IPS DF 4.7 (cell line): ENCODE data around the gene DDX56.

Source experiments
- DNase-seq: peaks from one replicate; pipeline ENCODE4 v3.0.0-alpha.2; 2013; ENCODE audit warnings: low spot score; ENCODE audit errors: extremely low read depth

Gene DDX56

GRCh38 chr7:44535348-44536064, 38.2 kb downstream of the DDX56 start:
- no peak for DNase-seq

- peak; percentile 41 for DNase-seq
These were observed 39.2 kb downstream of the DDX56 start for GRCh38 chr7:44534501-44534900.

- no peak for DNase-seq
These were observed 39.6 kb downstream of the DDX56 start for GRCh38 chr7:44534087-44534486.

- no peak for DNase-seq
These were observed 40.2 kb downstream of the DDX56 start for GRCh38 chr7:44533301-44534055.

- DNase-seq, result no peak
These were observed 42.0 kb downstream of the DDX56 start for GRCh38 chr7:44531421-44532380.

GRCh38 chr7:44530990-44531389, 42.7 kb downstream of the DDX56 start:
- no peak for DNase-seq

- DNase-seq, result no peak
These were observed 48.8 kb downstream of the DDX56 start for GRCh38 chr7:44524811-44525388.

GRCh38 chr7:44522315-44522714, 51.4 kb downstream of the DDX56 start:
- DNase-seq, result no peak

GRCh38 chr7:44521347-44522095, 52.2 kb downstream of the DDX56 start:
- no peak for DNase-seq

GRCh38 chr7:44520574-44520973, 53.1 kb downstream of the DDX56 start:
- DNase-seq, result no peak

- DNase-seq, result no peak
These were observed 54.2 kb downstream of the DDX56 start for GRCh38 chr7:44519546-44519945.

GRCh38 chr7:44518761-44519160, 54.9 kb downstream of the DDX56 start:
- DNase-seq, result no peak

GRCh38 chr7:44517175-44517574, 56.5 kb downstream of the DDX56 start:
- no peak for DNase-seq
